GM12891 (cell line): ENCODE measurements around the gene IQCE.
"Not testable (repeated sequence)": the region's sequence is repeated elsewhere in the genome, so short reads cannot be mapped to it uniquely, and the experiment has no call there.

Experiments used
- DNase-seq: peaks from one replicate; pipeline ENCODE4 v3.0.0; 2011; ENCODE audit warnings: low spot score; ENCODE audit not compliant: insufficient read length
- FAIRE-seq: peaks from 2 replicates; lab custom pipeline; 2011; peaks lifted over from hg19 to GRCh38; lab: Jason Lieb, UNC
- PAX5 ChIP-seq: IDR thresholded peaks from 2 replicates; pipeline ENCODE4 v1.6.1; 2011; ENCODE audit warnings: low read length, moderate library complexity, mild to moderate bottlenecking; ENCODE audit not compliant: insufficient read depth, severe bottlenecking
- POLR2A ChIP-seq: IDR thresholded peaks from 2 replicates; pipeline ENCODE4 v1.6.1; 2011; ENCODE audit warnings: low read depth, low read length, control low read depth
- POLR2AphosphoS5 ChIP-seq: IDR thresholded peaks from 2 replicates; pipeline ENCODE4 v1.6.1; 2011; ENCODE audit warnings: low read depth, low read length, control low read depth
- POU2F2 ChIP-seq: IDR thresholded peaks from 2 replicates; pipeline ENCODE4 v1.6.1; 2011; ENCODE audit warnings: low read depth, mild to moderate bottlenecking, control low read depth, low read length, moderate library complexity
- SPI1 ChIP-seq: IDR thresholded peaks from 2 replicates; pipeline ENCODE4 v1.6.1; 2011; ENCODE audit warnings: low read depth, low read length, control low read depth
- TAF1 ChIP-seq: IDR thresholded peaks from 2 replicates; pipeline ENCODE4 v1.6.1; 2011; ENCODE audit warnings: low read depth, low read length, control low read depth

IQCE gene

GRCh38 chr7:2583798-2584580 is 25.2 kb downstream of the IQCE start:
- TF ChIP-seq POU2F2 (no peak), PAX5 (no peak), SPI1 (no peak), POLR2A (no peak), POLR2AphosphoS5 (no peak), TAF1 (no peak)
- FAIRE-seq = no peak
- DNase-seq = no peak

- TF ChIP-seq POU2F2 (no peak), TAF1 (no peak), PAX5 (no peak), POLR2AphosphoS5 (no peak), POLR2A (no peak), SPI1 (no peak)
- FAIRE-seq (no peak), DNase-seq (no peak)
These were observed 26.7 kb downstream of the IQCE start for GRCh38 chr7:2585446-2585845.

- no peak for DNase-seq
- FAIRE-seq = no peak
- TF ChIP-seq PAX5 (no peak), POU2F2 (no peak), POLR2AphosphoS5 (no peak), TAF1 (no peak), SPI1 (no peak), POLR2A (no peak)
These were observed 27.7 kb downstream of the IQCE start for GRCh38 chr7:2586326-2587020.

- TF ChIP-seq PAX5 (no peak), POLR2AphosphoS5 (no peak), POU2F2 (no peak), POLR2A (no peak), SPI1 (no peak), TAF1 (no peak)
- DNase-seq (no peak), FAIRE-seq (no peak)
These were observed 28.4 kb downstream of the IQCE start for GRCh38 chr7:2587134-2587533.

GRCh38 chr7:2587778-2588177 is 29.0 kb downstream of the IQCE start:
- DNase-seq (no peak), FAIRE-seq (no peak)
- no peak for TF ChIP-seq POLR2AphosphoS5
- no peak for TF ChIP-seq TAF1

- FAIRE-seq = no peak
- no peak for TF ChIP-seq POLR2AphosphoS5
- no peak for TF ChIP-seq POU2F2
- no peak for TF ChIP-seq POLR2A
- TF ChIP-seq SPI1 = no peak
- no peak for TF ChIP-seq TAF1
- no peak for TF ChIP-seq PAX5
- DNase-seq = no peak
These were observed 30.6 kb downstream of the IQCE start for GRCh38 chr7:2589341-2589740.

GRCh38 chr7:2589941-2590340 is 31.2 kb downstream of the IQCE start:
- not testable (repeated sequence) for FAIRE-seq, DNase-seq

- TF ChIP-seq PAX5 (no peak), SPI1 (no peak), POLR2A (no peak), POLR2AphosphoS5 (no peak), TAF1 (no peak), POU2F2 (no peak)
- DNase-seq (no peak), FAIRE-seq (no peak)
These were observed 33.6 kb downstream of the IQCE start for GRCh38 chr7:2592375-2592865.

- no peak for FAIRE-seq
These were observed 34.4 kb downstream of the IQCE start for GRCh38 chr7:2593036-2593727.

GRCh38 chr7:2594599-2594998 is 35.8 kb downstream of the IQCE start:
- TF ChIP-seq POU2F2 = no peak
- TF ChIP-seq POLR2A = no peak
- no peak for TF ChIP-seq PAX5
- TF ChIP-seq SPI1 = no peak
- TF ChIP-seq POLR2AphosphoS5 = no peak
- TF ChIP-seq TAF1 = no peak
- DNase-seq (no peak), FAIRE-seq (no peak)

More at GRCh38 chr7:2593036-2593727, 34.4 kb downstream of the IQCE start:
- TF ChIP-seq PAX5 (no peak), POU2F2 (no peak), SPI1 (no peak), TAF1 (no peak), POLR2A (no peak), POLR2AphosphoS5 (no peak)
- no peak for DNase-seq
